HCT116 (cell line): ENCODE measurements around the gene TBATA. TPM values are rescaled to one million over a fixed set of nuclear protein-coding genes. Genes with fewer than 3 reads are reported as not detected.

Experiments used
- ATAC-seq: fragments of 200-7000 bp; cut with Tn5 transposase; 2 replicates; pipeline ENCODE4 v1.9.1; 2020; ENCODE audit warnings: mild to moderate bottlenecking, moderate library complexity
- BruUV-seq: library from RNA; stranded (reverse); fragments of 400-500 nt; replicated peaks from 2 replicates; lab custom pipeline; 2021; lab: Mats Ljungman, UMichigan
- CTCF ChIA-PET: fragments of 300-600 bp; sonication (Branson Sonifier 250); formaldehyde crosslinking; loops from one replicate; lab custom pipeline; 2021; ENCODE audit warnings: antibody characterized with exemption; lab: Charles Lee
- POLR2A ChIA-PET: fragments of 300-600, 350-600 bp; sonication (Branson Sonifier 250); formaldehyde crosslinking; loops from one replicate; lab custom pipeline; 2021; ENCODE audit warnings: antibody characterized with exemption; lab: Charles Lee
- RAD21 ChIA-PET, 2 experiments: fragments of 300-600 bp; sonication (Branson Sonifier 250); formaldehyde crosslinking; loops; one replicate each; lab custom pipeline; 2023; ENCODE audit warnings: low total read pairs in 2 of 2; ENCODE audit not compliant: uncharacterized antibody in 2 of 2, unreplicated experiment in 2 of 2, low non-redundant PET in 1 of 2; lab: Charles Lee
- DNase-seq: peaks from one replicate; pipeline ENCODE4 v3.0.0-alpha.2; 2010; ENCODE audit warnings: low read depth, low spot score
- H2AFZ ChIP-seq: fragments of 200-600 bp; shearing (Covaris generic), sonication (generic); 2 replicates; pipeline ENCODE4 v1.6.1; 2017; ENCODE audit warnings: low read depth, mixed run types, mixed read lengths, antibody characterized with exemption, low read length; ENCODE audit not compliant: poor library complexity, severe bottlenecking
- H3K27ac ChIP-seq: 2 replicates; pipeline ENCODE4 v1.5.1; 2012; ENCODE audit warnings: low read depth, low read length
- H3K27me3 ChIP-seq: fragments of 200-600 bp; sonication (generic); 2 replicates; pipeline ENCODE4 v1.6.1; 2016; ENCODE audit warnings: mixed run types, low read length, mixed read lengths; ENCODE audit not compliant: insufficient read depth
- H3K36me3 ChIP-seq, 2 experiments: fragments of 200-500 bp in 1 of 2; fragments of 200-600 bp in 1 of 2; sonication (Bioruptor generic) in 1 of 2; sonication (generic) in 1 of 2; 2 replicates each; pipeline versions ENCODE4 v1.5.1 to v1.6.1; 2014 to 2016; ENCODE audit warnings: low read length in 2 of 2, inconsistent platforms in 1 of 2, mixed read lengths in 1 of 2, mixed run types in 1 of 2; ENCODE audit not compliant: insufficient read depth in 2 of 2, control insufficient read depth in 1 of 2
- H3K4me1 ChIP-seq, 2 experiments: fragments of 200-600 bp in 1 of 2; sonication (generic) in 1 of 2; 2 replicates each; pipeline versions ENCODE4 v1.5.1 to v1.6.1; 2012 to 2017; ENCODE audit warnings: low read length in 2 of 2, inconsistent platforms in 1 of 2, mild to moderate bottlenecking in 1 of 2, mixed read lengths in 1 of 2, mixed run types in 1 of 2, moderate library complexity in 1 of 2; ENCODE audit not compliant: insufficient read depth in 2 of 2, control insufficient read depth in 1 of 2
- H3K4me2 ChIP-seq: fragments of 200-600 bp; sonication (generic); 2 replicates; pipeline ENCODE4 v1.6.1; 2017; ENCODE audit warnings: mixed run types, low read length, mixed read lengths
- H3K4me3 ChIP-seq, 2 experiments: fragments of 200-600 bp in 1 of 2; sonication (generic) in 1 of 2; replicated peaks in 1 of 2; 2 replicates each; pipeline ENCODE4 v1.5.1; 2011 to 2016; ENCODE audit warnings: low read length in 2 of 2, control low read depth in 1 of 2, low read depth in 1 of 2, mild to moderate bottlenecking in 1 of 2, mixed read lengths in 1 of 2, mixed run types in 1 of 2
- H3K79me2 ChIP-seq: fragments of 200-600 bp; sonication (generic); 2 replicates; pipeline ENCODE4 v1.6.1; 2017; ENCODE audit warnings: mild to moderate bottlenecking, mixed run types, low read length, moderate library complexity, mixed read lengths; ENCODE audit not compliant: insufficient read depth
- H3K9ac ChIP-seq: fragments of 200-600 bp; sonication (generic); 2 replicates; pipeline ENCODE4 v1.6.1; 2016; ENCODE audit warnings: low read length, mixed read lengths
- H3K9me2 ChIP-seq: fragments of 200-600 bp; sonication (generic), shearing (Covaris generic); 2 replicates; pipeline ENCODE4 v1.6.1; 2017; ENCODE audit warnings: mixed run types, mild to moderate bottlenecking, moderate library complexity; ENCODE audit not compliant: insufficient read depth
- H3K9me3 ChIP-seq, 2 experiments: fragments of 200-500 bp in 1 of 2; fragments of 200-600 bp in 1 of 2; sonication (Bioruptor generic) in 1 of 2; sonication (generic) in 1 of 2; 2 replicates each; pipeline ENCODE4 v1.6.1; 2014 to 2017; ENCODE audit warnings: low read length in 2 of 2, mixed read lengths in 2 of 2, inconsistent platforms in 1 of 2, low read depth in 1 of 2, mild to moderate bottlenecking in 1 of 2, mixed run types in 1 of 2, moderate library complexity in 1 of 2; ENCODE audit not compliant: control insufficient read depth in 1 of 2, insufficient read depth in 1 of 2
- H4K20me1 ChIP-seq: fragments of 200-600 bp; sonication (generic), shearing (Covaris generic); 2 replicates; pipeline ENCODE4 v1.6.1; 2017; ENCODE audit warnings: mixed run types, mild to moderate bottlenecking, moderate library complexity; ENCODE audit not compliant: insufficient read depth
- CBX3 ChIP-seq: IDR thresholded peaks from 2 replicates; pipeline ENCODE4 v1.6.1; 2012; ENCODE audit warnings: low read depth
- EGR1 ChIP-seq: IDR thresholded peaks from 2 replicates; pipeline ENCODE4 v1.6.1; 2012; ENCODE audit warnings: low read depth
- ELF1 ChIP-seq: IDR thresholded peaks from 2 replicates; pipeline ENCODE4 v1.6.1; 2012; ENCODE audit warnings: low read depth, borderline replicate concordance
- EZH2phosphoT487 ChIP-seq: fragments of 200-600 bp; IDR thresholded peaks from 2 replicates; pipeline ENCODE4 v1.6.1; 2018; ENCODE audit warnings: antibody characterized with exemption, borderline replicate concordance
- FOSL1 ChIP-seq: IDR thresholded peaks from 2 replicates; pipeline ENCODE4 v1.6.1; 2012; ENCODE audit warnings: low read depth
- REST ChIP-seq: IDR thresholded peaks from 2 replicates; pipeline ENCODE4 v1.6.1; 2012; ENCODE audit warnings: low read depth
- SIN3A ChIP-seq: IDR thresholded peaks from 2 replicates; pipeline ENCODE4 v1.6.1; 2012; ENCODE audit warnings: low read depth
- SRF ChIP-seq: IDR thresholded peaks from 2 replicates; pipeline ENCODE4 v1.6.1; 2012; ENCODE audit warnings: low read depth
- TCF7L2 ChIP-seq: IDR thresholded peaks from 2 replicates; pipeline ENCODE4 v1.7.0; 2011; ENCODE audit warnings: borderline replicate concordance, inconsistent platforms; ENCODE audit not compliant: insufficient read depth, insufficient read length; ENCODE audit errors: extremely low read depth
- YY1 ChIP-seq: IDR thresholded peaks from 2 replicates; pipeline ENCODE4 v1.6.1; 2011; ENCODE audit warnings: low read length, low read depth, moderate library complexity, mild to moderate bottlenecking; ENCODE audit not compliant: insufficient replicate concordance; ENCODE audit errors: extremely low read depth
- ZBTB33 ChIP-seq: IDR thresholded peaks from 2 replicates; pipeline ENCODE4 v1.6.1; 2011; ENCODE audit warnings: mild to moderate bottlenecking, low read length, moderate library complexity; ENCODE audit not compliant: insufficient replicate concordance; ENCODE audit errors: extremely low read depth
- ZFX ChIP-seq: fragments of 450-650 bp; IDR thresholded peaks from 2 replicates; pipeline ENCODE4 v1.6.1; 2017
- ZNF274 ChIP-seq: fragments of 200-500 bp; sonication (Bioruptor generic); IDR thresholded peaks from 2 replicates; pipeline ENCODE4 v1.6.1; 2014; ENCODE audit warnings: mild to moderate bottlenecking, low read depth, low read length, inconsistent platforms
- intact Hi-C: fragments of 100-400 bp; cut with micrococcal nuclease; formaldehyde crosslinking; loops from 2 replicates; pipeline ENCODE4 v1.10.0; 2022
- total RNA-seq: library from RNA; stranded (reverse); gene quantifications from one replicate; pipeline ENCODE4 v1.2.1, GENCODE V29; 2021; ENCODE audit not compliant: unreplicated experiment
- TF ChIP-seq, protein P1 (sequence below): IDR thresholded peaks from 2 replicates; pipeline ENCODE4 v1.6.1; 2012
- TF ChIP-seq, protein P2 (sequence below), 3 experiments: fragments of 200-600 bp in 1 of 3; sonication (generic) in 1 of 3; IDR thresholded peaks in 2 of 3; conservative IDR thresholded peaks in 1 of 3; 2 replicates each; pipeline ENCODE4 v1.5.1; 2012 to 2017; ENCODE audit warnings: low read depth in 2 of 3, low read length in 2 of 3, antibody characterized with exemption in 1 of 3, borderline replicate concordance in 1 of 3, control low read depth in 1 of 3, mild to moderate bottlenecking in 1 of 3, mixed read lengths in 1 of 3, mixed run types in 1 of 3, moderate library complexity in 1 of 3; ENCODE audit not compliant: insufficient read depth in 1 of 3
- TF ChIP-seq, protein P3 (sequence below): IDR thresholded peaks from 2 replicates; pipeline ENCODE4 v1.6.1; 2012

TBATA gene
- total RNA-seq, 1 experiment from 2014 or later = not detected

- CTCF ChIA-PET = no interaction called here
- ATAC-seq (peak; percentile 60), DNase-seq (no peak)
- Histone ChIP-seq H3K9ac (no peak overlapping the region), H2AFZ (no peak overlapping the region), H3K36me3 (peaks cover 0 to 2% of the 10 kb centered on the region in 2 experiments; a peak in 2 of 4 replicates), H3K9me2 (no peaks in the 10 kb centered on the region), H4K20me1 (no peaks in the 10 kb centered on the region), H3K79me2 (no peaks in the 10 kb centered on the region), H3K27me3 (no peaks in the 10 kb centered on the region), H3K9me3 (no peaks in the 10 kb centered on the region), H3K4me2 (no peak overlapping the region), H3K4me3 (no peak overlapping the region), H3K27ac (no peak overlapping the region), H3K4me1 (peaks cover 15 to 53% of the 10 kb centered on the region in 2 experiments)
- no TSS peak for BruUV-seq
- RAD21 ChIA-PET = no interaction called here
- intact Hi-C loops = no loop called here
- TF ChIP-seq ZFX (no peak), FOSL1 (no peak), EZH2phosphoT487 (no peak), EGR1 (no peak), REST (no peak), SIN3A (no peak), ZNF274 (no peak), ELF1 (no peak), SRF (no peak), CBX3 (no peak), TCF7L2 (no peak), YY1 (no peak), ZBTB33 (no peak)
- TF ChIP-seq, protein P1, sequence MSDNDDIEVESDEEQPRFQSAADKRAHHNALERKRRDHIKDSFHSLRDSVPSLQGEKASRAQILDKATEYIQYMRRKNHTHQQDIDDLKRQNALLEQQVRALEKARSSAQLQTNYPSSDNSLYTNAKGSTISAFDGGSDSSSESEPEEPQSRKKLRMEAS = no peak
- TF ChIP-seq, protein P2, sequence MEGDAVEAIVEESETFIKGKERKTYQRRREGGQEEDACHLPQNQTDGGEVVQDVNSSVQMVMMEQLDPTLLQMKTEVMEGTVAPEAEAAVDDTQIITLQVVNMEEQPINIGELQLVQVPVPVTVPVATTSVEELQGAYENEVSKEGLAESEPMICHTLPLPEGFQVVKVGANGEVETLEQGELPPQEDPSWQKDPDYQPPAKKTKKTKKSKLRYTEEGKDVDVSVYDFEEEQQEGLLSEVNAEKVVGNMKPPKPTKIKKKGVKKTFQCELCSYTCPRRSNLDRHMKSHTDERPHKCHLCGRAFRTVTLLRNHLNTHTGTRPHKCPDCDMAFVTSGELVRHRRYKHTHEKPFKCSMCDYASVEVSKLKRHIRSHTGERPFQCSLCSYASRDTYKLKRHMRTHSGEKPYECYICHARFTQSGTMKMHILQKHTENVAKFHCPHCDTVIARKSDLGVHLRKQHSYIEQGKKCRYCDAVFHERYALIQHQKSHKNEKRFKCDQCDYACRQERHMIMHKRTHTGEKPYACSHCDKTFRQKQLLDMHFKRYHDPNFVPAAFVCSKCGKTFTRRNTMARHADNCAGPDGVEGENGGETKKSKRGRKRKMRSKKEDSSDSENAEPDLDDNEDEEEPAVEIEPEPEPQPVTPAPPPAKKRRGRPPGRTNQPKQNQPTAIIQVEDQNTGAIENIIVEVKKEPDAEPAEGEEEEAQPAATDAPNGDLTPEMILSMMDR (IDR thresholded peaks at IDR 0.05 in 2 of 3, conservative IDR thresholded peaks at IDR 0.05 in 1 of 3; ENCODE audit: borderline replicate concordance in 1 of 3, insufficient read depth in 1 of 3, low read depth in 2 of 3, low read length in 2 of 3) = no peak
- TF ChIP-seq, protein P3, sequence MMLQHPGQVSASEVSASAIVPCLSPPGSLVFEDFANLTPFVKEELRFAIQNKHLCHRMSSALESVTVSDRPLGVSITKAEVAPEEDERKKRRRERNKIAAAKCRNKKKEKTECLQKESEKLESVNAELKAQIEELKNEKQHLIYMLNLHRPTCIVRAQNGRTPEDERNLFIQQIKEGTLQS = no peak
- POLR2A ChIA-PET = no interaction called here
These were observed 31.1 kb downstream of the TBATA start for GRCh38 chr10:70753841-70754621.
